ENCODE measurements around the gene BARX2. TPM values are rescaled to one million over a fixed set of nuclear protein-coding genes. Genes with fewer than 3 reads are reported as not detected.

BARX2 gene
- total RNA-seq, 2 experiments from 2014 or later = not detected

DNA sequence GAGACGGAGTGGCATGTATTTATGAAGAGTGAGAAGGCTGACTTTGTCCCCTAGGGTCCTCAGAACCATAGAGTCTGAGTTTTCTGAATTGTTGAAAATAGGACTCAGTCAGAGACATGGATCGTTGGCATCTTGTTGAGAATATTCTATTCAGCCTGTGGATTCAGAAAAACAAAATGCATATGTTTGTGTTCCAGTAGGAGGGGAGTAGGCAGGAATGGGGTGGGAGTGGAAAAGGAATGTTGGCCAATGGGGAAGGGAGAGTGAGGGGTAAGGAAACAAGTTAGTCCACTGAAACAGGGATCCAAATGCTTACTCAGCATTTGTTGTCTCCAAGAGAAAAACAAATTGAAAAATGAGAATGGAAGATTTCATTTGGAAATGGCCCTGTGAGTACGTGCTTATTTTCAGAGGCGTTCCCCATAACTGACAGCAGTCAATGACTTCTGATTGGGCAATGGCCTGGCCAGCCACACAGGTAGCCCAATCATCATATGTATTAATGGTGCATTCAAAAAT, 14.7 kb downstream of the BARX2 start:
- TF ChIP-seq, protein P1, sequence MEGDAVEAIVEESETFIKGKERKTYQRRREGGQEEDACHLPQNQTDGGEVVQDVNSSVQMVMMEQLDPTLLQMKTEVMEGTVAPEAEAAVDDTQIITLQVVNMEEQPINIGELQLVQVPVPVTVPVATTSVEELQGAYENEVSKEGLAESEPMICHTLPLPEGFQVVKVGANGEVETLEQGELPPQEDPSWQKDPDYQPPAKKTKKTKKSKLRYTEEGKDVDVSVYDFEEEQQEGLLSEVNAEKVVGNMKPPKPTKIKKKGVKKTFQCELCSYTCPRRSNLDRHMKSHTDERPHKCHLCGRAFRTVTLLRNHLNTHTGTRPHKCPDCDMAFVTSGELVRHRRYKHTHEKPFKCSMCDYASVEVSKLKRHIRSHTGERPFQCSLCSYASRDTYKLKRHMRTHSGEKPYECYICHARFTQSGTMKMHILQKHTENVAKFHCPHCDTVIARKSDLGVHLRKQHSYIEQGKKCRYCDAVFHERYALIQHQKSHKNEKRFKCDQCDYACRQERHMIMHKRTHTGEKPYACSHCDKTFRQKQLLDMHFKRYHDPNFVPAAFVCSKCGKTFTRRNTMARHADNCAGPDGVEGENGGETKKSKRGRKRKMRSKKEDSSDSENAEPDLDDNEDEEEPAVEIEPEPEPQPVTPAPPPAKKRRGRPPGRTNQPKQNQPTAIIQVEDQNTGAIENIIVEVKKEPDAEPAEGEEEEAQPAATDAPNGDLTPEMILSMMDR (IDR thresholded peaks at IDR 0.05) = no peak
- intact Hi-C loops (cut with micrococcal nuclease) = no loop called here
- Mint-ChIP-seq H3K27ac (no peak overlapping the region), H3K27me3 (peaks cover 9% of the 10 kb centered on the region), H3K4me1 (ENCODE audit: low read depth) (no peaks in the 10 kb centered on the region), H3K36me3 (ENCODE audit: low read depth) (no peaks in the 10 kb centered on the region), H3K4me3 (no peak overlapping the region), H3K9me3 (no peaks in the 10 kb centered on the region)
- DNase-seq = no peak
- no peak for ATAC-seq
- POLR2A ChIA-PET = no interaction called here
- CTCF ChIA-PET = no interaction called here

DNA sequence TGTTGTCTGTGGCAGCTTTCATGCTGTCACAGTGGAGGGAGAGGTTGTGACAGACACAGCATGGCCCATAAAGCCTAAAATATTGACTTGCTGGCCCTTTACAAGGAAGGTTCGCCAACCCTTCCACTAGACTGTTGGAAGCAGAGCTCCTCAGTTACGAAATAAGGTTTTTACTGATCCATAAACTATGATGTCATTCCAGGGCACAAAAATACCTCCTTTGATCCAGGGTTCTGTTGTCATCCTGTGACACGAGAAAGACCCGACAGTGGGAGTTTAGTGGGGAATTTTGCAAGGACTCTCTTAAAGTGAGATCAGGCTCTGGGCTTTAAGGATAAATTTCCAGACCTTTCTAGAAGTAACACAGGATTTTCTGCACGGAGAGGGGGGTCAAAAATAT, 15.7 kb downstream of the BARX2 start:
- Mint-ChIP-seq H3K4me3 (no peak overlapping the region), H3K27me3 (peaks cover 11% of the 10 kb centered on the region), H3K4me1 (ENCODE audit: low read depth) (no peaks in the 10 kb centered on the region), H3K27ac (no peak overlapping the region), H3K36me3 (ENCODE audit: low read depth) (no peaks in the 10 kb centered on the region), H3K9me3 (no peaks in the 10 kb centered on the region)
- TF ChIP-seq, protein P1 (IDR thresholded peaks at IDR 0.05) = no peak
- CTCF ChIA-PET = no interaction called here
- intact Hi-C loops (cut with micrococcal nuclease) = no loop called here
- POLR2A ChIA-PET = no interaction called here
- ATAC-seq (no peak), DNase-seq (no peak)

DNA sequence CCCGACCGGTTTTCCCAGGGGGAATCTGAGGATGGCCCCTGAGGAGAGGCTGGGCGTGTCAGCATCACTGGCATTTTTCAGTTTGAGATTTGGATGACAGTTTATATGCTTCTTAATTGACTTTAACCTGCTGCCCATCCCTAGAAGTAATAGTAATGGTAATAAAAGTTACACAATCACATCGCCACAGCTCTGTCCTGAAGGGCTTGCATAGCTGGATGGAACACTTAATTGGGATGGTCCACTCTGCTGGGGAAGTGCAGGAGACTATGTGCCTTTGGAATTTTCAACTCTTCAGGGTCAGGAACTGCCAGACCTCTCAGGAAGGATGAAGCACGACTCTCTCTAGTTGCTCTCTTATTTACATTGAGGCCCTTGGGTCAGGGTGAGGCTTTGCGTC, 16.2 kb downstream of the BARX2 start:
- TF ChIP-seq, protein P1 (IDR thresholded peaks at IDR 0.05) = no peak
- Mint-ChIP-seq H3K36me3 (ENCODE audit: low read depth) (no peaks in the 10 kb centered on the region), H3K4me3 (no peak overlapping the region), H3K4me1 (ENCODE audit: low read depth) (no peaks in the 10 kb centered on the region), H3K9me3 (no peaks in the 10 kb centered on the region), H3K27ac (no peak overlapping the region), H3K27me3 (peaks cover 15% of the 10 kb centered on the region)
- intact Hi-C loops (cut with micrococcal nuclease) = no loop called here
- ATAC-seq (no peak), DNase-seq (no peak)
- CTCF ChIA-PET = no interaction called here
- POLR2A ChIA-PET = no interaction called here

DNA sequence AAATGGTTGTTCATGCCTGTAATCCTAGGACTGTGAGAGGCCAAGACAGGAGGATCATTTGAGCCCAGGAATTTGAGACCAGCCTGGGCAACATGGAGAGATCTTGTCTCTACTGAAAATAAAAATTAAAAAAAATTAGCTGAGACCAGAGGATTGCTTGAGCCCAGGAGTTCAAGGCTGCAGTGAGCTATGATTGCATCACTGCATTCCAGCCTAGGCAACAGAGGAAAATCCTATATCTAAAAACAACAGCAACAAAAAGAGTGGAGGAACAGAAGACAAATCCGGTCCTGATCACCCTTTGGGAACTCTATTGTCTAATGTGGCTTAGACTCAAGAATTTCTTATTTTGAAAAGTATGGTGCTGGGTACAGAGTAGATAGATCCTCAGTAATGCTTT, 17.3 kb downstream of the BARX2 start:
- TF ChIP-seq, protein P1 (IDR thresholded peaks at IDR 0.05) = no peak
- CTCF ChIA-PET = no interaction called here
- no peak for DNase-seq
- Mint-ChIP-seq H3K27me3 (peaks cover 17% of the 10 kb centered on the region), H3K4me1 (ENCODE audit: low read depth) (no peaks in the 10 kb centered on the region), H3K4me3 (no peak overlapping the region), H3K9me3 (no peaks in the 10 kb centered on the region), H3K36me3 (ENCODE audit: low read depth) (no peaks in the 10 kb centered on the region), H3K27ac (no peak overlapping the region)
- no peak for ATAC-seq
- POLR2A ChIA-PET = no interaction called here
- intact Hi-C loops (cut with micrococcal nuclease) = no loop called here

DNA sequence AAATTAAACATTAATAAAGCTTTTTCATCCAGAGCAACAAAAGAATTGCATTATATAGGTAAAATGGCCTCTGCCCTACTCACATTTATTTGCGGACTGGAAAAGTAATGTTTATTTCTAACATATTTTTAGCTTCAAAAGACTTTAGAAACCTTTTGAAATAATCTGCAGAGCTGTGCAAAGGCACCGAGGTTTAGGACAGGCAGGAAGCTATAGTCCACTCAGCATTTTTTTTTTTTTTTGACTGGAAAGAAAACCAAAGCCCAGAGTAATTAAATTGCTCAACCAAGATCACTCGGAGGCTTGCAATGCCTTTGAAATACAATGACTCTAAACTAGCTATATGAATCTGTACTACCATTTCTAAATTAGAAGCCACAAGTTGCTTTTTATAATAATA, 19.1 kb downstream of the BARX2 start:
- ChIA-PET CTCF (no interaction called here), POLR2A (no interaction called here)
- H3K9me3 Mint-ChIP-seq = no peaks in the 10 kb centered on the region
- H3K36me3 Mint-ChIP-seq (ENCODE audit: low read depth) = no peaks in the 10 kb centered on the region
- H3K27ac Mint-ChIP-seq = no peak overlapping the region
- H3K4me1 Mint-ChIP-seq (ENCODE audit: low read depth) = no peaks in the 10 kb centered on the region
- intact Hi-C loops (cut with micrococcal nuclease) = no loop called here
- DNase-seq (no peak), ATAC-seq (no peak)
- TF ChIP-seq, protein P1 (IDR thresholded peaks at IDR 0.05) = no peak
- H3K4me3 Mint-ChIP-seq = no peak overlapping the region
- peaks cover 16% of the 10 kb centered on the region for H3K27me3 Mint-ChIP-seq
